Medulla oblongata (tissue), 1 donor: ENCODE measurements around the gene CSK.
A peak's percentile ranks its signal among the peaks of the same experiment; 100 is the strongest.
"Not testable (repeated sequence)": the region's sequence is repeated elsewhere in the genome, so short reads cannot be mapped to it uniquely, and the experiment has no call there.

Experiments
- DNase-seq: peaks from one replicate; pipeline ENCODE4 v3.0.0-alpha.2; 2015; ENCODE audit errors: extremely low spot score

CSK gene

DNA sequence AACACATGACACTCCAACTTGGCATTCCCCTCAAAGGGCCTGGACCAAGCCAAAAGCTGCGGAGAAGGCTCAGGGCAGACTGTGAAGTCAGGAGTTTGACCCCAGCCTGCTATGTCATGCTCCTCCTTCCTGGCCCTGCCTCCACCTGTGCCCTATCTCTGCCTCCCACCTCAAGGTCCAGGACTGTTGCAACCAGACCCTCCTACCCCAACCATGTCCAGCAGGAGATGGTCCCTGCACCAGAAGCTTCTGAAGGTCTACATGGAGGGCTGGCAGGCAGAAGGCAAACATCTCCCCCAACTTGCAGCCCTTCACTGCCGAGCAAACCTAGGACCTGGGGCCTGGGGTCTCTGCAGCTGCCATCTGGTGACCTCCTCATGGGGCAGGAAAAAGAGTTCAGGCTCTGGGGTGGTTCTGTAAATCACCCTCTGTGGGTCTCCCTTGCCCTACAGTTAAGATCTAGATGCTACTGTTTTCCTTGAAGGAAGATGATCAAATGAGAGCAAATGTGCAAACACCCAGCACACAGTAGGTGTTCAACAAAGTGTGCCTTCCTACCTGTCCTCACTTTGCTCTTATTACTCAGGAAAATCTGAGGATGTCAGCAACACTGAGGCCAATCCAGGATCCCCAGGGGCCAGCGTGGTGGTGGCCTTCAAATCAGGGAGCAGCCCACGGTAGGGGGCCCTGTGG, 11.5 kb upstream of the CSK start:
- no peak for DNase-seq

DNA sequence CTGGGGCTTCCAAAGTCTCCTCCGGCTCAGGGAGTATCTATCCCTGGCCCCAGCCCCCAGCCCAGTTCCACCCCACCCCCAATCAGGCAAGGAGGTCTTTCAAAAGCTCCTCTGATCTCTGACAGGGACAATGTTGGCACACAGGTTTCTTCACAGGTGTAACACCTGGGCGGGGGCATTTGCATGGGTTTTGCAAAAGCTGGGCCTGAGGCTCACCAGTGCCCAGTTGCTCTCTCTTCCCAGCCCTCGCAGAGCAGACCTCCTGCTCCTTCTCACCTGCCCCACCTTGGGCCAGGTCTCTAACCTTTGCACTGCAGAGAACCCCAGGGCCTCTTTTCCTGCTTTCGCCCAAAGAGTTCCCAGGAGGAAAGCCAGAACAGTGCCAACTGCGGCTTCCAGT, 8.6 kb upstream of the CSK start:
- DNase-seq, result no peak

DNA sequence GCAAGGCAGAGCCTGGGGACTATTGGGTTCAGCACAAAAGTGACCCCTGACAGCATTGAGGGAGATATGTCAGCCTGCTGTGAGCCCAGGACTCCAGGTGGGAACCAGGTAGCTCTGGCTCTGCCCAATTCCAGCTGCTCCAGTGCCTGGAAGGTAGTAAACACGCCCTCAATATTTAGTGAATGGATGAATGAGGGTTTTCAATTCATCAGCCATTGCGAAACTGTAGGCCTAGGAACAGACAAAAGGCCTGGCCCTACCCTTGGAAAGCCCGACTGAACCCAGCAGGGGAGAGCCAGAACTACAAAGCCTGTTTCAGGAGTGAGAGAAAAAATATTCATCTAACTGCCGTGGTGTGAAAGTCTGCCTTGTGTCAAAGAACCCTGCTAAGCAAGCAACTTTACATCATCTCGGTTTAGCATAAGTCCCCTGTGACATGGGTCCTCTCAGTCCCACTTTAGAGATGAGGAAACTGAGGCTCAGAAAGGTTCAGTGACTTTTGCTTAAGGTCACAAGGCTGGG, 8.1 kb upstream of the CSK start:
- peak; percentile 62 for DNase-seq

DNA sequence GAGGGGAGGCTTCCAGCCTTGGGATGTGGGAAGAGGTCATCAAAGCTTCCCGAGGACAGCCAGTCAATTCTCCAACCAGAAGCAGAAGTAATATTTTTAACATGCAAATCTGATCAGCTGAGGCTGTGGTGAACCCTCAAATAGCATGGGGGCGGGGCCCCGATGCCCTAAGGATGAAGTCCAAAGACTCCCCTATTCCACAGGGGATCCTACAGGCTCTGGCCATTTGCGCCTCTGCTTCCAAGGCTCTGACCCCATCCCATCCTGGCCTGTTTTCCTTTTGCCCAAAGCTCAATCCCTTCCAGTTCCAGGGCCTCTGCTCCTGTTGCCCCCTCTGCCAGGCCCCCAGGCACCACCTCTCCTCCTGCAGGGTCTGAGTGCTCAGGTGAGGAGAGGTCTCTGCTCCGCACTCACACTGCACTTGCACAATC, 6.7 kb upstream of the CSK start:
- no peak for DNase-seq

DNA sequence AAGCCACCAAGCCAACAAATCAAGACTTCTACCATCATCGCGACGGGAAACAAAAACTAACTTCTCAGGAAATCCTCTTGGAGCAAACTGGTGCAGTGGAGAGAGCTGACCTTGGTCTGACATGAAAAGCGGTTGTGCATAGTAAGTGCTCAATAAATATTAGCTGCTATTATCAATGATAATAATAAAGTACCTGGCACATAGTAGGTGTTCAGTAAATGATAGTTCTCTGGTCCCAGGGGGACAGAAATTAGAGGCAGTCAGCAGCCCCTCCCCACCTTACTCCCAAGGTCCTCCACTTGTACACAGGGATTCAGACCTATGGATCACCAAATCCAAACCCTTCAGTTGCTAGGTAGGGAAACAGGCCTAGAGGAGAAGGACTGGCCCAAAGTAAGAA, 6.0 kb upstream of the CSK start:
- DNase-seq, result no peak

DNA sequence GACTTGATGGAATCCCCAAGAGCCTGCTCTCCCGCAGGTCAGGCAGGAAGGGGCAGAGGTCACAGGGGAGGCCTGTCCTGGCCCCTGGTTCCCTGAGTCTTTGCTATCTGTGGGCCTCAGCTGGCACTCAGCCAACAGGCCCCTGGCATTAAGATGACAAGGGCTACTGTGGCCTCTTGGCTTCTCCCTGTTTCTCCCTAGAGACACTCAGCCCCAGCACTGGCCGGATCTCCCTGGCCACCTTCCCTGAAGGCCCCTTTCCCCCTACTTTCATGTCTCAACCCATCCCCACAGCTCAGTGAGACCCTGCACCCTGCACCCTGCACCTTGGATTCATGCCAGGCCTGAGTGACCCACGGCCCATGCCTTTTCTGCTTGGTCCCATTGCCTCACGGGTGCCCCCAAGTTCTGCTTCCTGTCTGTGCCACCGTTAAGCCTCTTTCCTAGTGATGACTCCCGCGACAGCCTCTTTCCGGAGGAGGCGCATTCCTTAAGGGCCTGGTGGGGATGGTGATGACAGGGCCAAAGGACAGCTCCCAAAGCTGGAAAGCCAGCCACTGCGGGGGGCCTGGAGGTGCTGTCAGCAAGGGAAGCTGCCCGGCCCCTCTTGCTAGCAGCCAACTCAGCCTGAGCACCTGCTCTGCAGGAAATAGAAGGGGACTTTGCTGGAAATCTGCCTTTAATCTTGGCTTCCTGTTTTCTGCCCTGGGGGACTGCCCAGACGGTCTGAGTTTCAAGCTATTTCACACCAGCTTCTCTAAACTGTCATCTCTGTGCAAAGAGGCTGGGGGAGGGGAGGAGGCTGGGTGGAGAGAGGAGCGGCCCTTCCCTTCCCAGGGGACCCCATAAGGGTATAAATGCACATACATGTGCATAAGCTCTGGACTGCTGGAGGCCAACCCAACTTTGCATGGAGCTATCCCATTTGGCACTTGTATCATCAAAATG, 4.8 kb upstream of the CSK start:
- peak; percentile 71 for DNase-seq

DNA sequence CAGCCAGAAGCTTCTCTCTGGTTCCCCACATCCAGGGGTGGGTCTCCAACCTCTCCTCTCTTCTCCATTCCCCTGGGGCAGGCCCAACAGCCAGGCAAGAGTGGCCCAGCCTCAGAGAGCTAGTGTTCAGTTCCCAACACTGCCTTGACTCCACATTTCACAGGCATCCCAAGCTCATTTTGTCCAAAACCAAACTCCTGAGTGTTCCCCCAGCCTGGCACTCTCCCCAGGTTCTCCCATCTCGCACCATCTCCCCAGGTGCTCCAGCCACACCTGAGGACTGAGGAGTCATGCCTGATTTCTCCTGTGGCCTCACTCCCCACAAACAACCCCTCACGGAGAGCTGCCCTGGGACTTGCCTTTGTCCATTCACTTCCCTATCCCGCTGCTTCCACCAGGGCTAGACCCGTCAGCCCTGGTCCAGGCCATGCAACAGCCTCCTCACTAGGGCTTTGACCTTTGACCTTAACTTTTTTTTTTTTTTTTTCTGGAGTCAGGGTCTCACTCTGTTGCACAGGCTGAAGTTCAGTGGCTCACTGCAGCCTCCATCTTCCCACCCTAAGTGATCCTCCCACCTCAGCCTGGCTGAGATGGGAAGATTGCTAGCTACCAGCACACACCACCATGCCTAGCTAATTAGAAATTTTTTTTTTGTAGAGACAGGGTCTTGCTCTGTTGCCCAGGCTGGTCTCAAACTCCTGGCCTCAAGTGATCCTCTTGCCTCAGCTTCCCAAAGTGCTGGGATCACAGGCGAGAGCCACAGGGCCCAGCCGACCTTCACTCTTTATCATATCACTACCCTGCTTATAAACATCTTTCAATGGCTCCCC, 3.9 kb upstream of the CSK start:
- DNase-seq, result no peak

DNA sequence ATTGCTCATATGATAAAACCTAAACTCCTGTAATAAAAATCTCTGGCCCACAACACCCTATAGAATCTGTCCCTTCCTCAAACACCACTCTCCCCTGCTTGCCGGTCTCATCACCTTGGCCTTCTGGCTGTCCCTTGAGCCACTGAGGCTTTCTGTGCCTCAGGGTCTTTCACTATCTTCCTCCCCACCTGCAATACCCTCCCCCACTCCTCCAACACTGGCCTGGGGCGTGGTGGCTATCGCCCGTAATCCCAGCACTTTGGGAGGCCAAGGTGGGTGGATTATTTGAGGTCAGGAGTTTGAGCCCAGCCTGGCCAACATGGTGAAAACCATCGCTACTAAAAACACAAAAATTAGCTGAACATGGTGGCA, 3.3 kb upstream of the CSK start:
- no peak for DNase-seq

DNA sequence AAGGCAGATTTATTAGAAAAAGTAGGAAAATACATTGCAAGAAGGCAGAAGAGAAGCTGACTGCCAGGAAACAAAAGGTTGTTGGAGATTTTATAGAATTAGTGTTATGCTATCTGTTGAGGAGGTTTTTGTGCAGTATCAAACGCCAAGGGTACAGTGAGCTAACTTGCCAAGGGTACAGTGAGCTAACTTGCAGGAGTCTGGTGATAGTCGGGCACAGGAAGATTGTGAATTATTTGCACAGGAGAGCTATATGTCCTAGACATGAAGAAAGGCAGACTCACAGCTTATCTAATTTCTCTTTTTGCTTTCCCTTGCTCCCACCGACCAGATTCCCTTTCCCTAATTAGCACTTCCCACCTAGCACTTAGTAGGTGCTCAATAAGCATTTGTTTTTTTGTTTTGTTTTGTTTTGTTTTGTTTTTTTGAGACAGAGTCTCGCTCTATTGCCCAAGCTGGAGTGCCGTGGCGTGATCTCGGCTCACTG, 2.7 kb upstream of the CSK start:
- DNase-seq, result no peak

DNA sequence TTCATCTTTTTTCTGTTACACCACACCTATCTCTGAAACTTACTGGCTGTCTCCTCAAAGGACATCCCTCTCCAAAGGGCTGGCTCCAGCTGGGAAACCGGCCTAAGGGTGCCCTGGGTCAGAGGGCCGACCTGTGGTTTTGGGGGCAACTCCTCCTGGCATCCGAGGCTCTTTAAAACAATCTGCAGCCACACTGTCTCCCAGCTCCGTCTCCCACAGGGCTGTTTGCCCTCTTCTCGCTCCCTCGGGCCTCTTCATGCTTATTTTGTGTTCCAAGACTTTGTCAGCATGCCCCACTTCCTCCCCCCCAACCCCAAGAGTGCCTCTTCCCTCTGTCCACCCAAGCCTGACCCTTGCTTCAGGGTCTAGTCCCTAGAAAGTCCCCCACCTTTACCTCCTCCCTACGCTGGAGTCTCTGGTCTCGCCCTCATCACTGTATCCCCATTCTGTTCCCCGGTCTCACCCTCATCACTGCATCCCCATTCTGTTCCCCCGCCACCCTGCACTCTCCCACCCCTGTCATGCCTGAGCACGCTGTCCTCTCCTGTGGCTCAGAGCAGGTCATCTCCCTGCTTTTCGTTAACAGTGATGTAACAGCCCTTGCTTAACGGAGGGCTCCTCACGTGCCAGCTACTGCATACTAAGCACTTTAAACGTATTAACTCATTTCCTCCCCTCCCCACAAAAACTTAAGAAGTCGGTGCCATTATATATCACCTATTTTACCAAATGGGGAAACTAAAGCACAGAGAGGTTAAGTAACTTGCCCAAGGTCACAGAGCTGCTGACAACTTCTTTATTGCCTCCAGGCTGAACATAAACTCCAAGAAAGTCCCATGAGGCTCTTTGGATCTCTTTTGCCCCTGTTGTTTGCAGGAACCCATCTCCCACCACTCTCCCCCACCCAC, 1.1 kb upstream of the CSK start:
- no peak for DNase-seq

DNA sequence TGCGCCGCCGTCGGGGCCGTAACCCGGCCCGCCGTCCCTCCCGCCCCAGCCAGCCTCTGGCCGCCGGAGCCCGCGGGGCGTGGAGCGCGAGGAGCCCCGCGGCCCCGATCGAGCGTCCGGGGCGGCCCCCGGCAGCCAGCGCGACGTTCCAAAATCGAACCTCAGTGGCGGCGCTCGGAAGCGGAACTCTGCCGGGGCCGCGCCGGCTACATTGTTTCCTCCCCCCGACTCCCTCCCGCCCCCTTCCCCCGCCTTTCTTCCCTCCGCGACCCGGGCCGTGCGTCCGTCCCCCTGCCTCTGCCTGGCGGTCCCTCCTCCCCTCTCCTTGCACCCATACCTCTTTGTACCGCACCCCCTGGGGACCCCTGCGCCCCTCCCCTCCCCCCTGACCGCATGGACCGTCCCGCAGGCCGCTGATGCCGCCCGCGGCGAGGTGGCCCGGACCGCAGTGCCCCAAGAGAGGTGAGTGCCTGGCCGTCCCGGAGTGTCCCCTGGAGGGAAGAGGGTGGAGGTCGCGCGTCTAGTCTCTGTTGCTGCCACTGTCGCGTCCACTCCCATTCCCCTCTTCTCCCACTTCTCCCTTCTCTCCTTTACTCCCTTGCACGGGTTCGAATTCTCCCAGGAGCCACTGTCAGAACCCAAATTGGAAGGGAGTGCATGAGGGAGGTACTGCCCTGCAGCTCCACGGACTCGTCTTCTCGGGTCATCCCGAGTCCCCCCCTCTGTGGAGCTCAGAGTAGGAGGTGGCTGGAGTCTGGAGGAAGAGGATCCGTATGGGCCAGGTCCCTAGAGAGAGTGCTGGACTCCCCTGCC, 585 bp downstream of the CSK start:
- DNase-seq, result no peak

DNA sequence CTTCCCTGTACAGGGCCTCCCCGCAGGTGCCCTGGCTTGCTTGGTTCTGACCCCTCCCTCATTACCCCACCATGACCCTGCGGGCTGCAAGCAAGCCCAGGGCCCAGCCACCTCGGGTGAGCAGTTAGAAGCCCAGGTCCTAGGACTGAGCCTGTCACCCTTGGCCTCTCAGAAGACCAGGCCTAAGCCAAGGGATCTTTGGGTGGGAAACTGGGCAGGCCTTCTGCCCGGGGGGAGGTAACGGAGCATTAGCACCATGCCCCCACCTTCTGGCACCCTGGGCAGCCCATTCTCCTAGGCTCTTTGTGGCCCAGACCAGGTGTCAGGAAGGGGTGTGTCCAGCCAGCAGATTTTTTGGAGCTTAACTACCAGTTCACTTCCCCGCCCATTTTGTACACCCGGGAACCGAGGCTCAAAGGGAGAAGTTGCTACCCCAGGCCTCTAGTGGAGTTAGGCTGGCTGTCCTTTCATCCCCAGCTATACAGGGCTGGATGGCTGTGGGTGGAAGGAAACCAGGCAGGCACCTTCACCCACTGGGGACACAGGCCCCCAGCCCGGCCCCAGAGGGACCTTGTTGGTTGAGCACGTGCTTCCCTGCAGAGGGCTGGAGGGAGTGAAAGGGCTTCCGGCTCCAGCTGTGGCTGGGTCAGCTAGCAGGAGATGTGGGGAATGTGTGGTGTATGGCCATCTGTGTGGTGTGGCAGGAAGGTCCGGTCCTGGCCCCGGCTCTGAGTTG, 1.4 kb downstream of the CSK start:
- DNase-seq, result no peak

DNA sequence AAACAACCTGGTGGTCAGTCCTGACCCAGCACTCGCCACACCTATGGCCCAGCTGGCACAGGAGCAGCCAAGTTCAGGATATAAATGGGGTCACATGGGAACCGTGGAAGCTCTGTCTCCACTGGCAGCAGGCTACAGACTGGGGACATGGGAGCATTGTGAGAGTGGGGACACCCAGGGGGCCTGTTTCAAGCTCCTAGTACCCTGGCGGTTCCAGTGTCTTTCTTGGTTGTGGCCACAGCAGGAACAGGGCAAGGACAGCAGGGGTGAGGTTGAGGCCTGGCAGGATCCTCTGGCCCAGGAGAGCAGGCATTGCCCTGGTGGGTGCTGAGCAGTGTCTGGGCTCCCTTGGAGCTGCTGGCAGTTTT, 1.9 kb downstream of the CSK start:
- DNase-seq, result no peak

DNA sequence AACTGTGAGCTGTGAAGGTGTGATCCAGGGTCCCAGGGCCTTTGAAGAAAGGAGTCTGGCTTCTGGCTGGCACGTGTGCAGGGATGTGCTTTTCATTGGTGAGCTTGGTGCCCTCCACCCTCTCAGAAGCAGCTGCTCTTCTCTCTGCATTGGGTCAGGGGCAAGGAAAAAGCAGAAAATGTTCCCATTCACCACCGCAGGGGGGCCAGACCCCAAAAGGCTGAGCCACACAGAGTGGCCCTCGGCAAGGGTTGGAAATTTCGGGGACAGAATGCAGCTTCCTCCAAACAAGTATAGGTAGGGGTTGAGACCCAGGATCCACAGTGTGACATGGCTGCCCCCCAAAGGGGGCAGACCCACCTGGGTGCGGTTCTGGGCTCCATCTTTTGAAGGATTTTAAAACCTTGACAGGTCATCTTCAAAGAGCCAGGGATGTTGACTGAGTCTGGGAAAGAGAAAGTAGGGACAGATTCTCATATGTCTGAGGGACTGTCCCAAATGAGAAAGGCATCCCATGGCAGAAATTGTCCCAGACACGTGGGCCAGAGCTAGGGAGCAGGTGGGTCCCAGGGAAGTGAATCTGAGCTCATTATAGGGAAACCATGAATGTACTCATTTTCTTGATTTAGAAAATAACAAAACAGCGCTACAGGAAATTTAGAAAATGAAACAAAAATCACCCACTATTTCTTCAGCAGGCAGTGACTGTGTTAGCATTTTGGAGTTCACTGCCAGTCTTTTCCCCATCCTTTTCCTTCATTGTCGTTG, 2.7 kb downstream of the CSK start:
- no peak for DNase-seq

DNA sequence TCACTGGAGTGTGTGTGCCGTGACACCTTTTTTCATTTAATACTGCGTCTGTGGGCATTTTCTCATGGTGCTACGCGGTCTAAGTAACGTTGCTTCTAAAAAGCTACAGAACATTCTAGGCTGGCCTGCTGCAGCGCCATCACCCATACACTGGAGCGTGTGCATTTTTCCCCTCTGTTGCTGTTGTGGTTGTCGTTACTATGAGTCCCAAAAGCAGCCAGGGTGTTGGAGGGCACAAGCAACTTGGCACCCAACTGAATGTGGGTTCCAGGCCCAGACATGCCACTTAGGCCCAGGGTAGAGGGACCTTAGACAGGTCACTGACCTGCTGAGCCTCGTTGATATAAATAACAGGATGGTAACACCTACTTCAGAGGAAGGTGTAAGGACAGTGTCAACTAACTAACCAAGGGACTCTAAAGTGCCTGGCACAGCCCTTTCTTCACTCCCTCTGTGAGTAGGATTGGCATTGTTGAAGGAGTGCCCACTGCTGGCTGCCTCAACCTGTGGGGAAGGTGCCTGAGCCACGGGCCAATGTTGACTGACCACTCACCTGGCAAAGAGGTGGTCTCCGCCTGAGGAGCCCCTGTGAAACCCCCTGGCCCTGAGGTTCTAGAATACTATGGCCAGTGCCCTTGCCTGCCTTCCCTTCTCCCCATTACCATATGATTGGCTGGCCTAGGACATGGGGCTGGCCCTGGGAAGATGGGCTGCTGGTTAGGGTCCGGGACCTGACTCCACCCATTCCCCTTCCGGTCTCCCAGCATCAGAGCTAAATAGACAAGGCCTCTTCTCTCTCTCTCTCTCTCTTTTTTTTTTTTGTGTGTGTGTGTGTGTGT, 3.5 kb downstream of the CSK start:
- DNase-seq, result no peak

DNA sequence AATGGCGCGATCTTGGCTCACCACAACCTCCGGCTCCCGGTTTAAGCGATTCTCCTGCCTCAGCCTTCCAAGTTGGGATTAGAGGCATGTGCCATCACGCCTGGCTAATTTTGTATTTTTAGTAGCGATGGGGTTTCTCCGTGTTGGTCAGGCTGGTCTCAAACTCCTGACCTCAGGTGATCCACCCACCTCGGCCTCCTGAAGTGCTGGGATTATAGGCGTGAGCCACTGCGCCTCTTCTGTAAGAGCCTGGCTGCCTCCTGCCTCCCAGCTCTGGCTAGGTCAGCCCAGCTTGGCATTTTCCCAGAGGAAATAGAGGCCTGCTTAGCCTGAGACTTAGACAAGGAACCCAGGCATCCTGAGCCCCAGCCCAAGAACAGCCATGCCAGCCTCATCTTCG, 4.2 kb downstream of the CSK start:
- not testable (repeated sequence) for DNase-seq

DNA sequence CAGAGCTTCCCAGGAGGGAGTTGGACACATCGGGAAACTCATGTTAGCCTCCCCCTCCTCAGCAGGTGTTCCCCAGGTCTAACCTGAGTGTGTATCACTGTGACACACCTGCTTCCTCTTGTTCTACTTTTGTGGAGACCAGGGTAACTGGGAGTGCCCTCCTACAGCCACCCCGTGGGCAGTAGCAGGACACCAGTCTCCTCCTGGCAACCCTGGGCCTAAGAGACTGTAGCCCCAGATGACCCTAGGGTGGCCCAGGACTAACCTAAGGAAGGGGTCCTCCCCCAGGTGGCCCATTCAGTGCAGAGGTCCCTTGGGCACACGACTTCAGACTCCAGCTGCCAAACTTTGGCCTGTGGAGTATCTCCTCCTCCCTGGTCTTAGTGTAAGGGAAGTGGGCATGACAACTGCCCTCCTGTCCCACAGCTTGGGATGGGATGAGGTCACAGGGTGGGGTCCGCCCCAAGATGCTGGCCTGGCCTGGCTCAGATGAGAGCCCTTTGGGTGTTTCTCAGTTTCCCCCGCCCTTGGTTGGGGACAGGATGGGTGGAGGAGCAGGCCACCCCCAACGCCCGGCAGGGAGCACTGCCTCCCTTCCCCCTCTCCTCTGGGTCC, 4.8 kb downstream of the CSK start:
- no peak for DNase-seq
